Measurements from ENCODE around the gene BRIP1. TPM values are rescaled to one million over a fixed set of nuclear protein-coding genes. Genes with fewer than 3 reads are reported as not detected.

BRIP1 gene
- total and polyA plus RNA-seq, 10 of the 15 experiments (the other 5 are each of a cell fraction or from before 2014, with no cell fraction given): 4.0 to 24.2 (median 12.8) TPM

- ATAC-seq: no peak
- RAD21 ChIA-PET (ENCODE audit: unreplicated experiment): interaction anchor here (0.8 to 1.5 kb wide), 3 partner anchors 17 to 468 kb away, joined by 3 to 4 read pairs (median 4); no protein-coding TSS in a partner anchor
These were observed 221.6 kb downstream of the BRIP1 start for GRCh38 chr17:61641715-61642114.

GRCh38 chr17:61641084-61641483 lies 222.2 kb downstream of the BRIP1 start:
- POLR2A ChIA-PET: no interaction called here

More at GRCh38 chr17:61641715-61642114, 221.6 kb downstream of the BRIP1 start:
- Histone ChIP-seq H3K4me2 (ENCODE audit: control insufficient read depth, insufficient read depth) (no peak overlapping the region), H3K4me1 (ENCODE audit: control insufficient read depth, insufficient read depth, low read length) (no peaks in the 10 kb centered on the region), H3K27me3 (replicated peaks in 1 of 2; ENCODE audit: control insufficient read depth in 2 of 2, insufficient read depth in 2 of 2, low read length in 1 of 2) (no peaks in the 10 kb centered on the region), H3K9ac (ENCODE audit: control insufficient read depth, insufficient read depth, low read length) (no peak overlapping the region), H4K20me1 (ENCODE audit: control insufficient read depth, insufficient read depth) (no peaks in the 10 kb centered on the region), H3K27ac (ENCODE audit: control insufficient read depth, insufficient read depth) (no peak overlapping the region), H3K9me3 (replicated peaks; ENCODE audit: control insufficient read depth, insufficient read depth, low read length) (no peaks in the 10 kb centered on the region), H2AFZ (ENCODE audit: control insufficient read depth, low read depth, low read length) (no peak overlapping the region), H3K79me2 (ENCODE audit: control insufficient read depth, insufficient read depth, low read length) (no peaks in the 10 kb centered on the region), H3K4me3 (no peak overlapping the region), H3K36me3 (ENCODE audit: control insufficient read depth in 2 of 2, insufficient read depth in 2 of 2, low read length in 1 of 2) (no peaks in the 10 kb centered on the region)
- DNase-seq (ENCODE audit: low read depth, low spot score) (no peak), FAIRE-seq (no peak)
- BruUV-seq (replicated peaks): no TSS peak
- ChIA-PET POLR2A (no interaction called here), CTCF (interaction anchor here (0.9 to 3.3 kb wide), 5 partner anchors 89 to 468 kb away, joined by 3 to 15 read pairs (median 4); no protein-coding TSS in a partner anchor), SMC1A (ENCODE audit: uncharacterized antibody, unreplicated experiment) (interaction anchor here (0.9 to 4.9 kb wide), 6 partner anchors 18 to 470 kb away, joined by 3 to 16 read pairs (median 6); no protein-coding TSS in a partner anchor)
- TF ChIP-seq ZBED1 (IDR thresholded peaks at IDR 0.05; ENCODE audit: borderline replicate concordance) (no peak), SREBF2 (IDR thresholded peaks at IDR 0.05; ENCODE audit: low read length) (no peak), NFXL1 (IDR thresholded peaks at IDR 0.05; ENCODE audit: borderline replicate concordance) (peak; percentile 85), ETV6 (conservative IDR thresholded peaks at IDR 0.05 in 1 of 2, IDR thresholded peaks at IDR 0.05 in 1 of 2; ENCODE audit: borderline replicate concordance in 1 of 2, low read depth in 1 of 2) (peak in 1 of 2 experiments; percentile 88; a peak in 2 of 4 replicates), BACH1 (IDR thresholded peaks at IDR 0.05; ENCODE audit: borderline replicate concordance) (no peak)
- intact Hi-C loops (cut with micrococcal nuclease; ENCODE audit: unreplicated experiment) (no loop called here), in situ Hi-C loops (cut with MboI) (no loop called here)
- WGBS (ENCODE audit: insufficient coverage, insufficient replicate concordance, low lambda C conversion rate, missing lambda C conversion rate): 6% methylated on average over 1 of the region's 1 CpG

More at GRCh38 chr17:61641084-61641483, 222.2 kb downstream of the BRIP1 start:
- no peak for FAIRE-seq
- no peak overlapping the region for H3K4me3 ChIP-seq
- no peak for DNase-seq (ENCODE audit: low read depth, low spot score)
- ChIA-PET RAD21 (ENCODE audit: unreplicated experiment) (interaction anchor here (0.8 kb wide), 1 partner anchor 199 kb away, joined by 4 read pairs; no protein-coding TSS in a partner anchor), CTCF (interaction anchor here (0.9 to 3.3 kb wide), 4 partner anchors 195 to 468 kb away, joined by 3 to 15 read pairs (median 4); no protein-coding TSS in a partner anchor), SMC1A (ENCODE audit: uncharacterized antibody, unreplicated experiment) (interaction anchor here (0.9 to 4.9 kb wide), 5 partner anchors 17 to 471 kb away, joined by 3 to 16 read pairs (median 5); no protein-coding TSS in a partner anchor)
- no peak overlapping the region for H3K9ac ChIP-seq (ENCODE audit: control insufficient read depth, insufficient read depth, low read length)
- in situ Hi-C loops (cut with MboI): no loop called here
- no peak overlapping the region for H2AFZ ChIP-seq (ENCODE audit: control insufficient read depth, low read depth, low read length)
- WGBS (ENCODE audit: insufficient coverage, insufficient replicate concordance, low lambda C conversion rate, missing lambda C conversion rate): 65% methylated on average over 6 of the region's 6 CpGs
- H4K20me1 ChIP-seq (ENCODE audit: control insufficient read depth, insufficient read depth): no peaks in the 10 kb centered on the region
- H3K27me3 ChIP-seq (replicated peaks in 1 of 2; ENCODE audit: control insufficient read depth in 2 of 2, insufficient read depth in 2 of 2, low read length in 1 of 2): no peaks in the 10 kb centered on the region
- H3K9me3 ChIP-seq (replicated peaks; ENCODE audit: control insufficient read depth, insufficient read depth, low read length): no peaks in the 10 kb centered on the region
- no TSS peak for BruUV-seq (replicated peaks)
- no peaks in the 10 kb centered on the region for H3K79me2 ChIP-seq (ENCODE audit: control insufficient read depth, insufficient read depth, low read length)
- H3K4me1 ChIP-seq (ENCODE audit: control insufficient read depth, insufficient read depth, low read length): no peaks in the 10 kb centered on the region
- no peaks in the 10 kb centered on the region for H3K36me3 ChIP-seq (ENCODE audit: control insufficient read depth in 2 of 2, insufficient read depth in 2 of 2, low read length in 1 of 2)
- ATAC-seq: no peak
- H3K27ac ChIP-seq (ENCODE audit: control insufficient read depth, insufficient read depth): no peak overlapping the region
- intact Hi-C loops (cut with micrococcal nuclease; ENCODE audit: unreplicated experiment): no loop called here
- TF ChIP-seq SREBF1 (IDR thresholded peaks at IDR 0.05; ENCODE audit: low read length) (no peak), CREM (IDR thresholded peaks at IDR 0.05; ENCODE audit: low read depth) (no peak), ATF2 (IDR thresholded peaks at IDR 0.05; ENCODE audit: low read length) (no peak), ZSCAN29 (IDR thresholded peaks at IDR 0.05) (no peak), MYB (IDR thresholded peaks at IDR 0.05; ENCODE audit: borderline replicate concordance, low read depth, low read length) (no peak), ZNF687 (IDR thresholded peaks at IDR 0.05) (no peak), LARP7 (IDR thresholded peaks at IDR 0.05) (no peak), SMAD5 (IDR thresholded peaks at IDR 0.05; ENCODE audit: low read depth) (no peak), ETV6 (conservative IDR thresholded peaks at IDR 0.05 in 1 of 2, IDR thresholded peaks at IDR 0.05 in 1 of 2; ENCODE audit: borderline replicate concordance in 1 of 2, low read depth in 1 of 2) (peak in 1 of 2 experiments; percentile 52; a peak in 1 of 4 replicates), NFXL1 (IDR thresholded peaks at IDR 0.05; ENCODE audit: borderline replicate concordance) (peak; percentile 83)
- no peak overlapping the region for H3K4me2 ChIP-seq (ENCODE audit: control insufficient read depth, insufficient read depth)
